ENCODE measurements around the gene SYNPO2. TPM values are rescaled to one million over a fixed set of nuclear protein-coding genes. Genes with fewer than 3 reads are reported as not detected.
"Not testable (repeated sequence)": the region's sequence is repeated elsewhere in the genome, so short reads cannot be mapped to it uniquely, and the experiment has no call there.

The SYNPO2 gene
- total RNA-seq, 1 experiment from 2014 or later: 0.93 TPM

GRCh38 chr4:118976193-118976560 is 87.5 kb downstream of the SYNPO2 start:
- H3K4me1 ChIP-seq (ENCODE audit: control insufficient read depth in 1 of 2, insufficient read depth in 2 of 2, low read length in 2 of 2); RAD21 ChIA-PET (ENCODE audit: low non-redundant PET in 1 of 2, low total read pairs in 2 of 2, uncharacterized antibody in 2 of 2, unreplicated experiment in 2 of 2); intact Hi-C loops (cut with micrococcal nuclease); H3K27me3 ChIP-seq (ENCODE audit: insufficient read depth, low read length); ATAC-seq; H3K4me2 ChIP-seq (ENCODE audit: low read length); H2AFZ ChIP-seq (ENCODE audit: low read depth, low read length, poor library complexity, severe bottlenecking); DNase-seq (ENCODE audit: low read depth, low spot score); BruUV-seq (replicated peaks); H4K20me1 ChIP-seq (ENCODE audit: insufficient read depth); H3K27ac ChIP-seq (ENCODE audit: low read depth, low read length); H3K36me3 ChIP-seq (ENCODE audit: control insufficient read depth in 1 of 2, insufficient read depth in 2 of 2, low read length in 2 of 2); CTCF ChIA-PET; H3K9me3 ChIP-seq (ENCODE audit: control insufficient read depth in 1 of 2, insufficient read depth in 1 of 2, low read depth in 1 of 2, low read length in 2 of 2); H3K79me2 ChIP-seq (ENCODE audit: insufficient read depth, low read length); H3K9ac ChIP-seq (ENCODE audit: low read length); H3K4me3 ChIP-seq (replicated peaks in 1 of 2; ENCODE audit: low read depth in 1 of 2, low read length in 2 of 2); POLR2A ChIA-PET; H3K9me2 ChIP-seq (ENCODE audit: insufficient read depth): not testable (repeated sequence)

DNA sequence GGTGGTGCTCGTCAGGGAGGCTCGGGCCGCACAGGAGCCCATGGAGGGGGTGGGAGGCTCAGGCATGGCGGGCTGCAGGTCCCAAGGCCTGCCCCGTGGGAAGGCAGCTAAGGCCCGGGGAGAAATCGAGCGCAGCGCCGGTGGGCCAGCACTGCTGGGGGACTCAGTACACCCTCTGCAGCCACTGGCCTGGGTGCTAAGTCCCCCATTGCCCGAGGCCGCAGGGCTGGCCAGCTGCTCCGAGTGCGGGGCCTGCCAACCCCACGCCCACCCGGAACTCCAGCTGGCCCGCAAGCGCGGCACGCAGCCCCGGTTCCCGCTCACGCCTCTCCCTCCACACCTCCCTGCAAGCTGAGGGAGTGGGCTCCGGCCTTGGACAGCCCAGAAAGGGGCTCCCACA is 88.4 kb downstream of the SYNPO2 start:
- POLR2A ChIA-PET, CTCF ChIA-PET: not testable (repeated sequence)

GRCh38 chr4:118979712-118980111 is 91.1 kb downstream of the SYNPO2 start:
- ATAC-seq: no peak
- ChIA-PET CTCF (no interaction called here), POLR2A (no interaction called here), RAD21 (ENCODE audit: low non-redundant PET in 1 of 2, low total read pairs in 2 of 2, uncharacterized antibody in 2 of 2, unreplicated experiment in 2 of 2) (no interaction called here)
- Histone ChIP-seq H3K27ac (ENCODE audit: low read depth, low read length) (no peak overlapping the region), H3K4me1 (ENCODE audit: control insufficient read depth in 1 of 2, insufficient read depth in 2 of 2, low read length in 2 of 2) (peaks cover 0 to 7% of the 10 kb centered on the region in 2 experiments; a peak in 1 of 4 replicates), H3K4me3 (replicated peaks in 1 of 2; ENCODE audit: low read depth in 1 of 2, low read length in 2 of 2) (no peak overlapping the region), H3K4me2 (ENCODE audit: low read length) (no peak overlapping the region), H3K79me2 (ENCODE audit: insufficient read depth, low read length) (no peaks in the 10 kb centered on the region), H3K9me3 (ENCODE audit: control insufficient read depth in 1 of 2, insufficient read depth in 1 of 2, low read depth in 1 of 2, low read length in 2 of 2) (no peaks in the 10 kb centered on the region), H3K9me2 (ENCODE audit: insufficient read depth) (no peaks in the 10 kb centered on the region), H2AFZ (ENCODE audit: low read depth, low read length, poor library complexity, severe bottlenecking) (no peak overlapping the region), H4K20me1 (ENCODE audit: insufficient read depth) (no peaks in the 10 kb centered on the region), H3K27me3 (ENCODE audit: insufficient read depth, low read length) (no peaks in the 10 kb centered on the region), H3K36me3 (ENCODE audit: control insufficient read depth in 1 of 2, insufficient read depth in 2 of 2, low read length in 2 of 2) (no peaks in the 10 kb centered on the region), H3K9ac (ENCODE audit: low read length) (no peak overlapping the region)
- no peak for DNase-seq (ENCODE audit: low read depth, low spot score)
- no TSS peak for BruUV-seq (replicated peaks)
- intact Hi-C loops (cut with micrococcal nuclease): loop anchor here (2.0 to 5.0 kb wide), 4 partner anchors 63 to 808 kb away; no protein-coding TSS in a partner anchor
- TF ChIP-seq CBX3 (IDR thresholded peaks at IDR 0.05; ENCODE audit: low read depth): no peak
- no peak for TF ChIP-seq EZH2 (IDR thresholded peaks at IDR 0.05)
- TF ChIP-seq, protein P1, sequence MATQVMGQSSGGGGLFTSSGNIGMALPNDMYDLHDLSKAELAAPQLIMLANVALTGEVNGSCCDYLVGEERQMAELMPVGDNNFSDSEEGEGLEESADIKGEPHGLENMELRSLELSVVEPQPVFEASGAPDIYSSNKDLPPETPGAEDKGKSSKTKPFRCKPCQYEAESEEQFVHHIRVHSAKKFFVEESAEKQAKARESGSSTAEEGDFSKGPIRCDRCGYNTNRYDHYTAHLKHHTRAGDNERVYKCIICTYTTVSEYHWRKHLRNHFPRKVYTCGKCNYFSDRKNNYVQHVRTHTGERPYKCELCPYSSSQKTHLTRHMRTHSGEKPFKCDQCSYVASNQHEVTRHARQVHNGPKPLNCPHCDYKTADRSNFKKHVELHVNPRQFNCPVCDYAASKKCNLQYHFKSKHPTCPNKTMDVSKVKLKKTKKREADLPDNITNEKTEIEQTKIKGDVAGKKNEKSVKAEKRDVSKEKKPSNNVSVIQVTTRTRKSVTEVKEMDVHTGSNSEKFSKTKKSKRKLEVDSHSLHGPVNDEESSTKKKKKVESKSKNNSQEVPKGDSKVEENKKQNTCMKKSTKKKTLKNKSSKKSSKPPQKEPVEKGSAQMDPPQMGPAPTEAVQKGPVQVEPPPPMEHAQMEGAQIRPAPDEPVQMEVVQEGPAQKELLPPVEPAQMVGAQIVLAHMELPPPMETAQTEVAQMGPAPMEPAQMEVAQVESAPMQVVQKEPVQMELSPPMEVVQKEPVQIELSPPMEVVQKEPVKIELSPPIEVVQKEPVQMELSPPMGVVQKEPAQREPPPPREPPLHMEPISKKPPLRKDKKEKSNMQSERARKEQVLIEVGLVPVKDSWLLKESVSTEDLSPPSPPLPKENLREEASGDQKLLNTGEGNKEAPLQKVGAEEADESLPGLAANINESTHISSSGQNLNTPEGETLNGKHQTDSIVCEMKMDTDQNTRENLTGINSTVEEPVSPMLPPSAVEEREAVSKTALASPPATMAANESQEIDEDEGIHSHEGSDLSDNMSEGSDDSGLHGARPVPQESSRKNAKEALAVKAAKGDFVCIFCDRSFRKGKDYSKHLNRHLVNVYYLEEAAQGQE (IDR thresholded peaks at IDR 0.05; ENCODE audit: low read depth): no peak
- no peak for TF ChIP-seq POLR2AphosphoS5 (IDR thresholded peaks at IDR 0.05; ENCODE audit: low read depth, low read length)
- no peak for TF ChIP-seq ZBTB33 (IDR thresholded peaks at IDR 0.05; ENCODE audit: extremely low read depth, insufficient replicate concordance, low read length)

More for the DNA sequence above, 88.4 kb downstream of the SYNPO2 start:
- RAD21 ChIA-PET (ENCODE audit: low non-redundant PET in 1 of 2, low total read pairs in 2 of 2, uncharacterized antibody in 2 of 2, unreplicated experiment in 2 of 2); BruUV-seq (replicated peaks); H3K4me3 ChIP-seq (replicated peaks in 1 of 2; ENCODE audit: low read depth in 1 of 2, low read length in 2 of 2); H3K9me3 ChIP-seq (ENCODE audit: control insufficient read depth in 1 of 2, insufficient read depth in 1 of 2, low read depth in 1 of 2, low read length in 2 of 2); H3K9ac ChIP-seq (ENCODE audit: low read length); H2AFZ ChIP-seq (ENCODE audit: low read depth, low read length, poor library complexity, severe bottlenecking); H3K9me2 ChIP-seq (ENCODE audit: insufficient read depth); H3K79me2 ChIP-seq (ENCODE audit: insufficient read depth, low read length); H3K4me1 ChIP-seq (ENCODE audit: control insufficient read depth in 1 of 2, insufficient read depth in 2 of 2, low read length in 2 of 2); H4K20me1 ChIP-seq (ENCODE audit: insufficient read depth); DNase-seq (ENCODE audit: low read depth, low spot score); intact Hi-C loops (cut with micrococcal nuclease); ATAC-seq; H3K36me3 ChIP-seq (ENCODE audit: control insufficient read depth in 1 of 2, insufficient read depth in 2 of 2, low read length in 2 of 2); H3K4me2 ChIP-seq (ENCODE audit: low read length); H3K27me3 ChIP-seq (ENCODE audit: insufficient read depth, low read length); H3K27ac ChIP-seq (ENCODE audit: low read depth, low read length): not testable (repeated sequence)
